K562 (cell line): ENCODE data around the gene DNAJC17. TPM values are rescaled to one million over a fixed set of nuclear protein-coding genes. Genes with fewer than 3 reads are reported as not detected.

Source experiments
- ATAC-seq: fragments of 200-7000 bp; cut with Tn5 transposase; 3 replicates; pipeline ENCODE4 v1.9.1; 2020; ENCODE audit warnings: moderate library complexity
- BruUV-seq: library from RNA; stranded (reverse); fragments of 400-500 nt; replicated peaks from 2 replicates; lab custom pipeline; 2021; lab: Mats Ljungman, UMichigan
- CTCF ChIA-PET: fragments of 300-600 bp; formaldehyde crosslinking; extraction: SDS; loops from one replicate; lab custom pipeline; 2021; ENCODE audit warnings: low intra/inter-chr PET ratio; lab: Yijun Ruan, JAX
- POLR2A ChIA-PET: fragments of 300-600, 350-650 bp; sonication (Branson Sonifier 250); formaldehyde crosslinking; extraction: SDS; loops from one replicate; lab custom pipeline; 2021; ENCODE audit warnings: antibody characterized with exemption, inconsistent platforms; lab: Yijun Ruan, JAX
- DNase-seq, 4 experiments: peaks; one replicate each; pipeline versions ENCODE4 v3.0.0 to v3.0.0-alpha.2; 2011 to 2018; ENCODE audit warnings: low spot score in 3 of 4, mixed read lengths in 3 of 4; ENCODE audit errors: extremely low read depth in 1 of 4
- FAIRE-seq: peaks from 2 replicates; lab custom pipeline; 2011; peaks lifted over from hg19 to GRCh38; lab: Jason Lieb, UNC
- H2AFZ ChIP-seq: 2 replicates; pipeline ENCODE4 v1.6.0; 2011; ENCODE audit warnings: low read depth, low read length, control low read depth, inconsistent platforms
- H3K27ac ChIP-seq: fragments of 200-600 bp; 3 replicates; pipeline ENCODE4 v1.8.0; 2011; ENCODE audit warnings: low read depth, mild to moderate bottlenecking, control low read depth, inconsistent platforms, low read length, moderate library complexity, mixed read lengths; ENCODE audit errors: extremely low read depth
- H3K27me3 ChIP-seq, 2 experiments: fragments of 300-600 bp in 1 of 2; 2 replicates in 1 of 2; 3 replicates in 1 of 2; pipeline versions ENCODE4 v1.6.0 to v1.8.0; 2011; ENCODE audit warnings: inconsistent platforms in 2 of 2, low read length in 2 of 2, mild to moderate bottlenecking in 1 of 2, mixed read lengths in 1 of 2, moderate library complexity in 1 of 2; ENCODE audit not compliant: control insufficient read depth in 2 of 2, insufficient read depth in 2 of 2
- H3K36me3 ChIP-seq: fragments of 300-600 bp; 3 replicates; pipeline ENCODE4 v1.8.0; 2011; ENCODE audit warnings: mild to moderate bottlenecking, low read length, inconsistent platforms; ENCODE audit not compliant: control insufficient read depth, insufficient read depth
- H3K4me1 ChIP-seq, 2 experiments: fragments of 200-600 bp in 1 of 2; replicated peaks in 1 of 2; 2 replicates in 1 of 2; 3 replicates in 1 of 2; pipeline versions ENCODE4 v1.5.1 to v1.8.0; 2011; ENCODE audit warnings: inconsistent platforms in 2 of 2, low read length in 2 of 2, mild to moderate bottlenecking in 1 of 2, mixed read lengths in 1 of 2, moderate library complexity in 1 of 2; ENCODE audit not compliant: control insufficient read depth in 2 of 2, insufficient read depth in 2 of 2
- H3K4me2 ChIP-seq: 2 replicates; pipeline ENCODE4 v1.6.1; 2011; ENCODE audit warnings: low read length, control low read depth, inconsistent platforms, mixed read lengths; ENCODE audit not compliant: insufficient read depth
- H3K4me3 ChIP-seq: fragments of 200-600 bp; sonication (generic), shearing (Covaris generic); 2 replicates; pipeline ENCODE4 v1.5.1; 2016; ENCODE audit warnings: control low read depth, inconsistent platforms
- H3K79me2 ChIP-seq: fragments of 200-600 bp; 3 replicates; pipeline ENCODE4 v1.8.0; 2011; ENCODE audit warnings: low read length, inconsistent platforms; ENCODE audit not compliant: control insufficient read depth, insufficient read depth
- H3K9ac ChIP-seq, 2 experiments: 2 replicates each; pipeline versions ENCODE4 v1.6.0 to v1.6.1; 2011; ENCODE audit warnings: low read depth in 2 of 2, low read length in 2 of 2, control low read depth in 1 of 2, inconsistent platforms in 1 of 2, mild to moderate bottlenecking in 1 of 2, mixed read lengths in 1 of 2; ENCODE audit not compliant: insufficient read depth in 1 of 2
- H3K9me1 ChIP-seq: one replicate; pipeline ENCODE4 v1.6.0; 2011; ENCODE audit warnings: inconsistent platforms, mild to moderate bottlenecking, low read length, moderate library complexity; ENCODE audit not compliant: control insufficient read depth, insufficient read depth
- H3K9me3 ChIP-seq: replicated peaks from 2 replicates; pipeline ENCODE4 v1.5.1; 2011; ENCODE audit warnings: low read depth, low read length, inconsistent platforms; ENCODE audit not compliant: control insufficient read depth, insufficient read depth
- H4K20me1 ChIP-seq: replicated peaks from 2 replicates; pipeline ENCODE4 v1.6.1; 2011; ENCODE audit warnings: low read length, inconsistent platforms, mixed read lengths; ENCODE audit not compliant: control insufficient read depth, insufficient read depth
- ETV1 ChIP-seq: fragments of 450-650 bp; conservative IDR thresholded peaks from 2 replicates; pipeline ENCODE4 v1.6.1; 2016; ENCODE audit warnings: missing genetic modification characterization, control low read depth, low read depth, missing compliant biosample characterization
- KAT2B ChIP-seq: IDR thresholded peaks from one replicate; pipeline ENCODE4 v1.6.1; 2012; ENCODE audit warnings: low read depth, mild to moderate bottlenecking, control low read depth, inconsistent platforms, low read length, moderate library complexity
- KDM1A ChIP-seq, 2 experiments: fragments of 450-650 bp; IDR thresholded peaks; 2 replicates each; pipeline ENCODE4 v1.6.1; 2016; ENCODE audit warnings: mild to moderate bottlenecking in 2 of 2
- KHSRP ChIP-seq: fragments of 450-650 bp; IDR thresholded peaks from 2 replicates; pipeline ENCODE4 v1.6.1; 2017
- OTX1 ChIP-seq: fragments of 450-650 bp; formaldehyde crosslinking; IDR thresholded peaks from 2 replicates; pipeline ENCODE4 v1.4.0; 2022; ENCODE audit warnings: mild to moderate bottlenecking
- PCBP1 ChIP-seq: fragments of 200-400 bp; formaldehyde crosslinking; IDR thresholded peaks from 2 replicates; pipeline ENCODE4 v1.6.1; 2018; ENCODE audit warnings: mild to moderate bottlenecking, low read depth, low read length; ENCODE audit not compliant: poor library complexity, severe bottlenecking
- SIN3B ChIP-seq: fragments of 450-650 bp; IDR thresholded peaks from 2 replicates; pipeline ENCODE4 v1.6.1; 2017; ENCODE audit warnings: low read depth, mild to moderate bottlenecking, moderate library complexity
- SLC30A9 ChIP-seq: fragments of 250-450 bp; sonication (Bioruptor Pico); IDR thresholded peaks from 2 replicates; pipeline ENCODE4 v1.8.0; 2022; ENCODE audit warnings: mild to moderate bottlenecking, moderate library complexity
- TAF15 ChIP-seq: fragments of 200-400 bp; formaldehyde crosslinking; IDR thresholded peaks from 2 replicates; pipeline ENCODE4 v1.6.1; 2017; ENCODE audit warnings: mild to moderate bottlenecking, low read depth, low read length, moderate library complexity
- ZC3H11A ChIP-seq: IDR thresholded peaks from 2 replicates; pipeline ENCODE4 v1.6.1; 2012; ENCODE audit warnings: low read depth, low read length, improper control_type of control experiment
- ZNF165 ChIP-seq: fragments of 250-450 bp; sonication (Bioruptor Pico); IDR thresholded peaks from 2 replicates; pipeline ENCODE4 v1.4.0; 2020; ENCODE audit warnings: borderline replicate concordance
- ZNF23 ChIP-seq: fragments of 250-450 bp; sonication (Bioruptor Pico); IDR thresholded peaks from 2 replicates; pipeline ENCODE4 v1.4.0; 2020; ENCODE audit warnings: mild to moderate bottlenecking
- ZNF589 ChIP-seq: fragments of 200-800 bp; sonication (Bioruptor generic); IDR thresholded peaks from 2 replicates; pipeline ENCODE4 v1.6.1; 2016; ENCODE audit warnings: low read depth, missing genetic modification characterization, missing compliant biosample characterization
- WGBS: fragments of 100-300 bp; shearing (Covaris generic); methylation state at CpG from one replicate; pipeline ENCODE4 v1.1.6; 2016; ENCODE audit warnings: low coverage, mixed read lengths; ENCODE audit not compliant: insufficient coverage; ENCODE audit errors: missing lambda C conversion rate; 5-methylcytosine and 5-hydroxymethylcytosine counted together
- in situ Hi-C: fragments of 300-500 bp; cut with MboI; formaldehyde crosslinking; loops from 4 replicates; pipeline ENCODE4 v1.15.0; 2018; ENCODE audit warnings: inconsistent platforms, mixed read lengths
- intact Hi-C: fragments of 100-400 bp; cut with micrococcal nuclease; formaldehyde crosslinking; loops from 2 replicates; pipeline ENCODE4 v1.14.2; 2022
- polyA plus RNA-seq, 8 experiments: library from polyadenylated mRNA; depleted of rRNA in 4 of 8; stranded (reverse) in 5 of 8; unstranded in 3 of 8; fragments of >200 nt; fragmentation: Nextera tagmentation in 2 of 8; fragmentation: Illumina TruSeq in 1 of 8; extraction: Ambion mirVana in 2 of 8; extraction: Trizol in 1 of 8; gene quantifications; 2 replicates each; pipeline versions ENCODE4 v1.2.1 to v1.2.3, GENCODE V29; 2011 to 2014; ENCODE audit warnings: inconsistent platforms in 1 of 8, missing spikeins in 1 of 8
- total RNA-seq, 7 experiments: library from RNA; depleted of rRNA in 6 of 7; stranded (reverse); fragments of >200 nt in 6 of 7; fragmentation: Illumina TruSeq in 2 of 7; extraction: Trizol in 2 of 7; gene quantifications; 2 replicates each; pipeline versions ENCODE4 v1.2.1 to v1.2.3, GENCODE V29; 2011 to 2021; ENCODE audit warnings: low replicate concordance in 1 of 7
- TF ChIP-seq, protein P1 (sequence below): sonication (generic); formaldehyde crosslinking; IDR thresholded peaks from 2 replicates; pipeline ENCODE4 v1.8.1; 2023; ENCODE audit warnings: mild to moderate bottlenecking, missing genetic modification reagents

Gene DNAJC17
- total and polyA plus RNA-seq, 9 of the 15 experiments (the other 6 are each of a cell fraction or from before 2014, with no cell fraction given), result 2.4 to 79.4 (median 44.2) TPM

DNA sequence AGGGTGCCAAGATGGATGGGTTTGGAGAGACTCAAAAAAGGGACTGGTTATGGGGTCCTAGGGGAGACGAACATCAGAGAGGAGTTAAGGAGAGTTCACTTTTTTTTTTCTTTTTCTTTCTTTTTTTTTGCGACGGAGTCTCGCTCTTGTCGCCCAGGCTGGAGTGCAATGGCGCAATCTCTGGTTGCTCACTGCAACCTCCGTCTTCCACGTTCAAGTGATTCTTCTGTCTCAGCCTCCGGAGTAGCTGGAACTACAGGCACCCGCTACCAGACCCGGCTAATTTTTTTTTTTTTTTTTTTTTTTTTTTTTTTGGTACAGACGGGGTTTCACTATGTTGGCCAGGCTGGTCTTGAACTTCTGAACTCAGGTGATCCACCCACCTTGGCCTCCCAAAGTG is 37.8 kb upstream of the DNAJC17 start:
- no peaks in the 10 kb centered on the region for H3K79me2 ChIP-seq
- peaks cover 29 to 41% of the 10 kb centered on the region in 2 experiments for H3K4me1 ChIP-seq
- no peak overlapping the region for H3K4me3 ChIP-seq
- ChIA-PET CTCF (no interaction called here), POLR2A (interaction anchor here (0.7 kb wide), 2 partner anchors 39 to 58 kb away, joined by 3 read pairs; no protein-coding TSS in a partner anchor)
- no peak overlapping the region for H3K4me2 ChIP-seq
- intact Hi-C loops, result no loop called here
- H3K9me3 ChIP-seq, result no peaks in the 10 kb centered on the region
- in situ Hi-C loops, result no loop called here
- H3K9ac ChIP-seq, result no peak overlapping the region
- FAIRE-seq (no peak), DNase-seq (no peak), ATAC-seq (no peak)
- no TSS peak for BruUV-seq
- no peak overlapping the region for H3K27ac ChIP-seq
- H3K36me3 ChIP-seq, result no peaks in the 10 kb centered on the region
- no peaks in the 10 kb centered on the region for H3K27me3 ChIP-seq
- H3K9me1 ChIP-seq, result no peaks in the 10 kb centered on the region
- no peaks in the 10 kb centered on the region for H4K20me1 ChIP-seq
- H2AFZ ChIP-seq, result no peak overlapping the region
- 94% methylated on average over 7 of the region's 12 CpGs for WGBS
- TF ChIP-seq TAF15, result no peak
- no peak for TF ChIP-seq SIN3B
- TF ChIP-seq KAT2B, result no peak
- TF ChIP-seq ETV1, result no peak
- TF ChIP-seq ZC3H11A, result no peak
- TF ChIP-seq ZNF589 (CRISPR knock-in tag), result no peak
- TF ChIP-seq ZNF165 (CRISPR knock-in tag), result no peak

- H3K4me1 ChIP-seq, result peaks cover 29 to 41% of the 10 kb centered on the region in 2 experiments
- no TSS peak for BruUV-seq
- H3K4me2 ChIP-seq, result no peak overlapping the region
- ChIA-PET CTCF (no interaction called here), POLR2A (interaction anchor here (0.7 to 1.0 kb wide), 3 partner anchors 39 to 80 kb away, joined by 3 read pairs; no protein-coding TSS in a partner anchor)
- H3K36me3 ChIP-seq, result no peaks in the 10 kb centered on the region
- WGBS, result 84% methylated on average over 14 of the region's 28 CpGs
- TF ChIP-seq OTX1 (CRISPR knock-in tag), result no peak
- TF ChIP-seq ZNF23 (CRISPR knock-in tag), result no peak
- no peak for TF ChIP-seq SLC30A9 (CRISPR knock-in tag)
- no peak for TF ChIP-seq KHSRP
- no peak for TF ChIP-seq KDM1A (IDR thresholded peaks at IDR 0.05)
- TF ChIP-seq, protein P1, sequence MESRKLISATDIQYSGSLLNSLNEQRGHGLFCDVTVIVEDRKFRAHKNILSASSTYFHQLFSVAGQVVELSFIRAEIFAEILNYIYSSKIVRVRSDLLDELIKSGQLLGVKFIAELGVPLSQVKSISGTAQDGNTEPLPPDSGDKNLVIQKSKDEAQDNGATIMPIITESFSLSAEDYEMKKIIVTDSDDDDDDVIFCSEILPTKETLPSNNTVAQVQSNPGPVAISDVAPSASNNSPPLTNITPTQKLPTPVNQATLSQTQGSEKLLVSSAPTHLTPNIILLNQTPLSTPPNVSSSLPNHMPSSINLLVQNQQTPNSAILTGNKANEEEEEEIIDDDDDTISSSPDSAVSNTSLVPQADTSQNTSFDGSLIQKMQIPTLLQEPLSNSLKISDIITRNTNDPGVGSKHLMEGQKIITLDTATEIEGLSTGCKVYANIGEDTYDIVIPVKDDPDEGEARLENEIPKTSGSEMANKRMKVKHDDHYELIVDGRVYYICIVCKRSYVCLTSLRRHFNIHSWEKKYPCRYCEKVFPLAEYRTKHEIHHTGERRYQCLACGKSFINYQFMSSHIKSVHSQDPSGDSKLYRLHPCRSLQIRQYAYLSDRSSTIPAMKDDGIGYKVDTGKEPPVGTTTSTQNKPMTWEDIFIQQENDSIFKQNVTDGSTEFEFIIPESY (CRISPR knock-in tag), result peak; percentile 98
- TF ChIP-seq PCBP1, result no peak
- H3K4me3 ChIP-seq, result no peak overlapping the region
- no peaks in the 10 kb centered on the region for H4K20me1 ChIP-seq
- H3K9me1 ChIP-seq, result no peaks in the 10 kb centered on the region
- no peak for DNase-seq
- H3K9me3 ChIP-seq, result no peaks in the 10 kb centered on the region
- intact Hi-C loops (no loop called here), in situ Hi-C loops (no loop called here)
- no peak overlapping the region for H3K27ac ChIP-seq
- H2AFZ ChIP-seq, result no peak overlapping the region; the same call in 1 of the 2 replicates
- H3K27me3 ChIP-seq, result no peaks in the 10 kb centered on the region
- FAIRE-seq, result no peak
- no peak overlapping the region for H3K9ac ChIP-seq
- no peaks in the 10 kb centered on the region for H3K79me2 ChIP-seq
- no peak for ATAC-seq
Measured at GRCh38 chr15:40844696-40845030, 37.4 kb upstream of the DNAJC17 start.
